Activated CD4-positive, CD25-positive, alpha-beta regulatory T cell treated with anti-CD3 and anti-CD28 coated beads, Interleukin-2, amount 50 U/mL, for 24 hours (primary cell): Measurements from ENCODE around the gene RAPGEF5.

Source experiments
- ATAC-seq, 2 donors: fragments of 150-1000 bp; cut with Tn5 transposase; one replicate each; pipeline ENCODE4 v1.10.0; 2021; ENCODE audit warnings: mild to moderate bottlenecking in 1 of 2, moderate library complexity in 1 of 2

The RAPGEF5 gene

DNA sequence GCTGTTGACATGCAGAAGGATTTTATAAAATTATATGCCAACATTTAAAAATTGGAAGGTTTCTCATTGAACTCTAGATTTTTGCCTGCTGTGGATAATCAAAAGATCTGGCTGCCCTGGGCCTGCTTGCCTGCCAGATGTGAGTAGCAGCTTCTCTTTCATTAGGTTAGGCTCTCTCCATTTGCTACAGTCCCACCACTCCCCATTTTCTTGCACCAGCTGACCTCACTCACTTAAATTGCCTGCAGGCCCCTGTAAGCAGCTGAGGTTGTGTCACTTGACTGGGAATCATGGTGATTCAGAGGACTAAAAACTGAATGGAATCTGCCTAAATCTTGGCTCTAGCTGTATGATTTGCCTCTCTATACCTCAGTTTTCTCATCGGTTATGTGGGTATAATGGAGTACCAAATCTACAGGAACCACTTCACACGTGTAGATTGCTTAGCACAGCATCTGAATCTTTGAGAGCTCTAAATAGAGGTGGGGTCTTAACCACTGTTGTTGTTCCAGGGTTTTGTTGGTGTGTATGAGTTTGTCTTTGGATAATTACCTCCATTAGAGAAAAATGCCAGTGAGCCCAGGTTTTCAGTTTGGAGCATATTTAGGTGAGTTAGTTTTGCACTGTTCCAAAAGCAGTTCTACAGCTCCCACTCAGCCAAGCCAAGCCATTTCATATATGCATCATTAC is 18.6 kb upstream of the RAPGEF5 start:
- no peak for ATAC-seq

GRCh38 chr7:22373911-22374310 is 17.0 kb upstream of the RAPGEF5 start:
- no peak for ATAC-seq

GRCh38 chr7:22373388-22373787 is 16.4 kb upstream of the RAPGEF5 start:
- ATAC-seq, result no peak

DNA sequence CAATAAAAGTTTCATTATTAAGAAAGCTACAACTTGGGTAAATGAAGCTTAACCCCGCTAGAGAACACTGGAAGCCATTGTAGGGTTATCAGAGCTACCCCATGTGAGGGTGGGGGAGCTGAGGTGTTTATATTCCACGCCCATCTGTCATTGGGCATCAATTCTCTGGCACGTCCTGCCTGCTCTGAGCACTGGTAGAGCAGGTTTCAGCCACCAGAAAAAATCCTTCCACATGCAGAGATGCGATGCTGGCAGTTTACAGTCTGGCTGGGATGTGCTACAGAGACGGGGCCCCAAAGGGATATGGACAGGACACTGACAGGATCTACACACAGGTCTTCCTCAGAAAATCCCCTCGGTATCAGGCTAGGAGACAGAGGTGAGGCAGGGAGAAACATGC is 15.9 kb upstream of the RAPGEF5 start:
- no peak for ATAC-seq

DNA sequence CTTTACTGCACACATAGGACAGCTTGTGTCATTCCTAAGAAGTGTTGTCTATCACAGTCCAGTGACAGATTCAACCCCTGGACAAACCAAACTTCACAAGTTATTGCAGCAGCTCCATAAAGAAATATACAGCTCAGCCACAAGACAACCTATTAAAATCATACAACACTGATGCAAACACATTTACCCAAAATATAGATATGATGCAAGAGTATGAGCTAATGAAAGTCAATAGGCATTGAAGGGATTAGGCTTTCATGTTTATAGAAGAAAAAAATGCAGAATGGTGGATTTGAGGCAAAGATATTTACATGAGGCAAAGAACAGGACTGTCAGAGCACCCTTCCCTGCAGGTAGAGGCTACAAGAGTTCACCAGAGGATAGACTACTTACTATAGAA is 14.9 kb upstream of the RAPGEF5 start:
- no peak for ATAC-seq

GRCh38 chr7:22364900-22365299 is 7.9 kb upstream of the RAPGEF5 start:
- ATAC-seq, result no peak

- ATAC-seq, result no peak
Observed at GRCh38 chr7:22363756-22364422, 6.9 kb upstream of the RAPGEF5 start.

DNA sequence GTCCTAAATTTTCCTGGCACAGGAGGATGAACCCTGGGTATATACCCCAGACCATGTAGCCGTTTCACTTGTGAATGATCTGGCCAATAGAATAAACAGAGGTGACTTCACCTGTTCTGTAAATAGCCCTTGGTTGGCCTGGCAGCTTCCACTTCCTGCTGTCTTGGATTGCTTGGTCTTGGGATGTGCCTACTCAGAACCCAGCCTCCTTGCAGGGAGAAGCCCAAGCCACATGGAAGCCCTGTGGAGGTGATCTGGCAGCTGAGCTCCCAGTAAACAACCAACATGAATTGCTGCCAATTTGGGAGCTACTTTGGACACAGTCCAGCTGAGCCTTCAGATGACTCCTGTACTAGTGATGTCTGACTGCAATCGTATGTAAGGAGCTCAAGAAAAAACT is 4.8 kb upstream of the RAPGEF5 start:
- ATAC-seq, result no peak

DNA sequence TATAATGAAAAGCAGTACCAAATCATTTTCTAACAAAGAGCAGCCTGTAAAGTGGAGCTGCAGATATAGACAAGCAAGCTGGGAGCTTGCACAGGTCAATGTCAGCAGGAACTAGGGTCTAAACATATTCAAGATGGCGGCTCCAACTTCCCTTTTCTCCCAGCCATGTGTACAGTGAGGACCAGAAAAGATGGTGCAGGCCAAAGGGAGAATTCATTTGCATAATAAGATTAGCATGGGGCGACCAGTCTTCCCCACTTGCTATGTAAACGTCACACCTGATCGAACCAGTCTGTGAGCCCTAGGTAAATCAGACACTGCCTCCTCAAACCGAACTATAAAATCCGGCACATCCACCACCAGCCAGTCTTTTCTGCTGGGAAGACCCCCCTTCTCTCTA is 4.4 kb upstream of the RAPGEF5 start:
- no peak for ATAC-seq

- no peak for ATAC-seq
Observed at GRCh38 chr7:22358820-22359697, 2.1 kb upstream of the RAPGEF5 start.

DNA sequence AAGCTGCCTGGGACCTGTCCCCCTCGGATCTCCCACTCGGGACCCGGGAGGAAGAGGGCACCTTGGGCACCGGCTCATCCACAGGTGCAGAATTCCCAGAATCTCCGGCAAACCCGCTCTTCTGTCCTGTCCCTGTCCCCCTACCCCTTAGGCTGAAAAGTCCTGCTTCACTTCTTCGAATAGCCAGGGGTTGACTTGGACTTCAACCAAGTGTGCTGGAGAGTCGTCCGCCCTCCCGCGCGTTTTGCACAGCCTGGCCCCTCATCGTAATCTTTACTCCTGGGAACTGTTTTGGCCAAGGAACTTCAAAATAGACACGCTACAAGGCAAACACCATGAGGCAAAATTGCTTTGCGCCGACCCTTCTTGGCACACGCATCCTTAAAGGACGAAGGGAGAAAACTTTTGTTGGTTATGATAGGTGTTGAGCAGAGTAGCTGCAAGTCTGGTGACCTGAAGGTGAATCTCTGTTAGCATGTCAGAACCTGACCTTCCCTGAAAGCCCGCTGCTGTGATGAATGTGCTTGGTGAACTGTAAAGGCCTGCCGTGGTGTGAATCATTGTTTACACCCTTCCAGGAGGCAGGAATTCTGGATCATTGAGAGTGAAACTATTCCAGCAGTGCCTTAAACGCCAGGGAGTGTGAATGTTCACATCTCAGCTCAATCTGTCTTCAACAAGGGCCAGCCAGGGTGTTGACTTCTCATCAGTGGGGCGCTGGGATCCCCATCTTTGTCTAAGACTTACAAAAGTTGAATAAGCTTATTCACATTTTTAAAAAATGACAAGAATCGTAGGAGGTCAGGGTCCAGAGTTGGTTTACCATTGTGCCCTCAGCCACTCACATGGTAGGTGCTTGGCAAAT is 589 bp upstream of the RAPGEF5 start:
- ATAC-seq, result no peak

DNA sequence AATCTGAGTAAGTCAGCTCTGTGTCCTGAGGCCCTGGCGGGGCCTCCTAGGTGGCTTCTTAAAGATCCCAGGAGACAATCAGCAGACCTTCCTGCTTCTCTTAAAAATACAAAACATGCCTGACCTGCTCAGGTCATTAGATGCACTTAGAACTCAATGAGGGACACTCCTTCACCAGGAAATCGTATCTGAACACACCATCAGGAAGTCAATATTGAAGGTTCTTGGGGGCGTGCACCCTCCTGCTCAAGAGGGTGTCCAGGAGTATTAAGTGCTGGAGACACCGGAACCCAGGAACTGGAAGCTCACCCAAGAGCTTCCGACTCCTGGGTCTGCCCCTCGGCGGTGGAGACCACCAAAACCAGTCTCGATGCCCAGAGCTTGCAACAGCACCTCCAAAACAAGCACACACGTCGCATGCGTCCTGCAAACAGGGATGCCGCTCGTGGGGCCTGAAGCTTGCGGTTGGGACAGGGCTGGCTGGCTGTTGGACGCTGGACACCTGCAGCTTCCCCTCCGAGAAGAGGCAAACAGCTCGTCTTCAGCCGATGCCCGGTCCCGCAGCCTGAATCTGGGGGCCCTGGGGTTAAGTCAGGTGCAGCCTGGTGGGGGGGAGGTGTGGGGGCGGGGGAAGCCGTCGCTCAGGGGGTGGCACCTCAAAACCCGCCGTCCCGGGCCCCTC is 803 bp downstream of the RAPGEF5 start:
- ATAC-seq, result no peak

DNA sequence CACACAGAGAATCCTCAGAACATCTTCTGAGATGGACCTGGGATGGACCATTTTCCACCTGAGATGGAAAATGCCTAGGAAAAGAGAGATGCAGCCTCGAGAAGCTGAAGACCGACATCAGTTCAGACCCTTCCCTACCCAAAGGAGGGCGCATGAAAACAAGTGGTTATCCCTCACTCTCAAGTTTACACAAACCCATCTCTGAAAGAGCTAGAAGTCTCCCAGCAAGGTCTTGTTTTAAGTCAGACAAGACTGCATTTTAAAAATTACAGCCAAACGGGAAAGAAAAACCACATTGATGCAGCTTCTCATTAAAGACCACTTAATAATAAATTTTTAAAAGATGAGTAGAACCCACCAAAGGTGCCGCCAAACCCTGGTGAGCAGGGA is 1.3 kb downstream of the RAPGEF5 start:
- ATAC-seq, result no peak

DNA sequence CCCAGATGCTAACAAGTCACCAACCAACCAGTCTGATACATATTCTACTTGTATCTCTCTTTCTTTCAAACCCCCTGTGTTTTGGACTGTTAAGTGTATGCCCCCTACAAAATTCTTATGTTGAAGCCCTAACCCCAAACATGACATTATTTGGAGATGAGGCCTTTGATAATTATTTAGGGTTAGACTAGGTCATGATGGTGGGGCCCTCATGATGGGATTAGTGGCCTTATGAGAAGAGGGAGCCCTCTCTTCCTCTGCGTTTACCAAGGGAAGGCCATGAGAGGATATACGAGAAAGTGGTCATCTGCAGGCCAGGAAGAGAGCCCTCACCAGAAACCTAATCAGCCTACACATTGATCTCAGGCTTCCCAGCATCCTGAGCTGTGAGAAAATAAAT is 2.5 kb downstream of the RAPGEF5 start:
- ATAC-seq, result no peak

GRCh38 chr7:22352887-22353286 is 4.1 kb downstream of the RAPGEF5 start:
- no peak for ATAC-seq

GRCh38 chr7:22351878-22352277 is 5.1 kb downstream of the RAPGEF5 start:
- ATAC-seq, result no peak

- ATAC-seq, result no peak
Observed at GRCh38 chr7:22351329-22351692, 5.6 kb downstream of the RAPGEF5 start.

DNA sequence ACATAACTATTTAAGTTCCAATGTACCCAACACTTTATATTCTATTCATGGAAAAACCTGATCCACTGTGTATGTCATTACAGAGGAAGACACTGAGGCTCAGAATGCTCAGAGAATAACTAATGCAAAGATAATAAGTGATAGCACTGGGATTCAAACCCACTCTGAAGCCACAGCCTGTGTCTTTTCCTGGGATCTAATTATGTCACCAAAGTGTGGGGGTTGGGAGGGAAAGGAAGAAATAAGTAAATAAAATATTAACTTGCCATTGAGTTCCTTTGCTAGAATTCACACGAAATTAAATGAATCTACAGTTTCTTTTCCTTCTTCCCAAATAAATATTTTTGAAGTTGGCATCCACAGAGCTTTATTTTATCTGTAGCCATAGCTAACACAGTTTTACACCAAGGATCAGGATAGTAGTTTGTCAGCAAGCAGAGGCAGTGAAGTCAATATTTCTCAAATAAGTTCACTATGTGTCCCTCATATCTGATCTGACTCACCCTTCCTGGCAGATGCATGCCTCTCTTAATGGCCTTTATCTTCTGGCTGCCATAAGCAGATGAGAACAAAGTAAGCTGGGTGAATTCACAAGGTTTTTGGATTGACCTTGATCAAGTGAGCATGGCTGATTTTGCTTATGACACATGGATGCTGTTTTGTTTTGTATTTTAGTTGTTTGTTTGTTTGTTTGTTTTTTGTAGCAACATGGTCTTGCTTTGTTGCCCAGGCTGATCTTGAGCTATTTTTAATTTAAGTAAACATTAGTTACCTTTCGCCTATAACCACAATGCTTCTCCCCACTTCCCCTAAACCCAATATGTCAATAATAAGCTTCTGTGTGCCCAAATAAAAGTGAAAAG is 6.3 kb downstream of the RAPGEF5 start:
- no peak for ATAC-seq

- no peak for ATAC-seq
Observed at GRCh38 chr7:22348379-22348778, 8.6 kb downstream of the RAPGEF5 start.

DNA sequence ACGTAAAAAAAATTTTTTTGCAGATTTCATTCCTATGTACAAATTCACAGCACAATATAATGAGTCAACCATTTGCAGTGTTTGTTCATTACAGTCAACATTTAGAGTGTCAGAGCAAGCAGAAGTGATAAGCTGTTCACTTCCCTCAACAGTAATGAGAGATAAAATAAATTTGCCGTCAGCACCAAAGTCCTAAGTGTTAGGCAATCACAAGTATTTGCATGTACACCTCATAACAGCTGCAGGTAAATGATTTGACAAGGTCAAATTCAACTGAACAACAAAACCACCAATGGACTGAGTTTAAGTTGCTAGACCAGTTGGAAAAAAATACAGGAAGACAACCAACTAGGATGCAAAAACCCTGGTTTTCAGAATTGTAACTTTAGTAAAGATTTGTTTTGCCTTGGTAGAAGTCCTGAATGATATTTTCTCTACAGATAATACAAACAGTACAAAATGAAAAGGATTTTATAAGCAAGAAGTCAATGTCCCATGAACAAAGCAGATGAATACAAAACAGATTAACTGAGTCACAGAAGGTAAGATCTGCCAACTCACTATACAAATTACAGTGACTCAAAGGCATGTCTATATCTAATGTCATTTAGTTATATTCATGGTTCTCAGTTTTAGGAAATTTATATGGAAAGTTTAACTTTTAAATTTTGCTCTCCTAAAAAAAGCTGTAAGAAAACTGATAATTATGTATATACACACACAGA is 10.4 kb downstream of the RAPGEF5 start:
- ATAC-seq, result no peak

DNA sequence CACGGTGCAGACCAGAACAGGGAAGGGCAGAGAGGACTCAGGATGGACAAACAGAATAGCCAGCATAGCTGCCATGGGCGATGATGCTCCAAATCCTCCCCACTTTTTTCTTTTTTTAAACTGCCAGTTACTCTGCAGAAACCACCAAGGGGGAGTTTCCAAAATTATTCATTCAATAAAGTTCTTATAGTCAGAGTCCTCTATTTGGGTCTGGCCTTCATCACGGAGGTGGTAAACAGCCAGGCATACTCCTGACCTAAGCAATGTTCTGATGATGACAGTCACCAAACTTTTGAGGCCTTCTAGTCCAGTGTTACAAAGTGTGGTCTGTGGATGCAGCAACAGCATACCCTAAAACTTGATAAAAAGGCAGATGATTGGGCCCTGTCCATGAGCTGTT is 12.3 kb downstream of the RAPGEF5 start:
- ATAC-seq, result peak in 1 of 2 donors; percentile 17
